Measurements from ENCODE around the gene EPHA8. TPM values are rescaled to one million over a fixed set of nuclear protein-coding genes. Genes with fewer than 3 reads are reported as not detected.

EPHA8 gene
- total RNA-seq, 1 donor from 2014 or later = 0.23 TPM

DNA sequence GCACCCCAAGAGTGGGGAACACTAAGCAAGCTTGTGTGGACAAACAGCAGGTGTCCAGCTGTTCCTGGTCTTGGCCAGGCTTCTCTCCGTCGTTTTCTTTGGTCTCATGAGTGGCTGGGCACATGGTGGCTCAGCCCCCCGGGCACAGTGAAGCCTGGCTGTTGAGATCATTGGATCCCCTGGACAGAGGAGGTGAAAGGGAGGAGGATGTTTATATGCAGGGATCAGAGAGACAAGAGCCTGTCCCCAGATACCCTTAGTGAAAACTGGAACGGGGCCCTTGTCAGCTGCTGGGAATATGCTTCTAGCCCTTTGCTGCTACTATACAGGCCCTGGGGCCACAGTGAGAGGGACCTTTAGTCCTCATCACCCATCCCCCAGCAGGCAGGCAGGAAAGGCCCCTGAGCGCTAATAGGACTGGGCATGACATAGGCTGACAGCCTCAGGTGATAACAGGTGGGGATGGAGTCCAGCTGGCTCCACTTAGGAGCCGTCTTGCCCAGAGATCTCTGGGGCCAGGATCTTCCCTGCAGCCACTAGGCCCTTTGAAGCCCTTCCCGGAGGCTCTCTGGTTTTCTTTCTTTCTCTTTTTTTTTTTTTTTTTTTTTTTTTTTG, 16.4 kb downstream of the EPHA8 start:
- Histone ChIP-seq H2AFZ (ENCODE audit: low read depth, low read length) (no peak overlapping the region), H3K9me3 (ENCODE audit: insufficient read depth, low read depth, low read length) (peaks cover 18% of the 10 kb centered on the region)

DNA sequence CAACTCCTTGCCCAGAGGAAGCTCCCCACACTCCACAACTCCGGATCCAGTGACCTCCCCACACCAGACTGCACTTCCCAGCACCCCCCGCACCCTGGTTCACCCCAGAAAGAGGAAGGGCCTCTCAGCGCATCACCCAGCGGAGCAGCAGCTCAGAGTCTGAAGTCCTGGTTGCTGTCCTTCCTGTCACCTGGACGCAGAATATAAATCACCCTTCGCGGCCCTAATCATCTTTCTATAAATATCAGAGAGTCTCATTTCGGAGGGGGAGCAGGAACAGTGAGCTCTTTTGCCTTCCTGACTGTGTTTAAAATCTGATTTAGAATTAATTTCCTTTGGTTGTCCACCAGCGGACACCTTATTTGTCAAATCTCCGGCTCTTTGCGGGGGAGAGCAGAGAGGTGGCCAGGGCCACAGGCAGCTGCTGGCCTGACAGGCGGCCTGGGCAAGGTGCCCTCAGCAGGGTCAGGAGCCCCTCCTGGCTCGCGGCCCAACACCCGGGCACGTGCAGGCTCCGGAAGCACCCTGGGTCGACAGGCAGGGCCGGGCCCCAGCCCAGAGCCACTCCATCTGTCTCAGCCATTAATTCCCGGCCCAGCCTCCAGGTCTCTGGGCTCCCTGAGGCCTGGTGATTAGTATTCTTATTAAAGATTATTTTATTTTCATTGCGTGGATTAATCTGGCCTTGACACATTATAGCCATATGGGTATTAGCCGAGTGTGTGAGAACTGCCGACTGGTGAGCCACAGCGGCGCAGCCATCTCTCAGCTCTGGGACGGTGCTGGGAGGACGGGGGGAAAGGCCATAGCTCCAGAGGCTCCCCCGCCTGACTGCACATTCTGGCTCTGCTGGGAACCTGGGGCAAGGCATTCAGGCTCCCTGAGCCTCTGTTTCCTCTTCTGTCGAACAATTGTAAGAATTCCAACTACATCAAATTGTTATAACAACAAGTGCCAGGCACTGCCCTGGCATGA, 19.7 kb downstream of the EPHA8 start:
- Histone ChIP-seq H3K27me3 (ENCODE audit: insufficient read depth, low read length) (peaks cover 21% of the 10 kb centered on the region), H2AFZ (ENCODE audit: low read depth, low read length) (no peak overlapping the region), H3K36me3 (ENCODE audit: insufficient read depth, low read length) (no peaks in the 10 kb centered on the region), H3K4me2 (ENCODE audit: low read length) (no peak overlapping the region), H3K9me3 (ENCODE audit: insufficient read depth, low read depth, low read length) (peaks cover 13% of the 10 kb centered on the region), H3K4me3 (ENCODE audit: insufficient read depth, low read depth, low read length) (no peak overlapping the region), H3K27ac (ENCODE audit: low read depth, low read length) (no peak overlapping the region), H3K9ac (ENCODE audit: low read length) (no peak overlapping the region), H4K20me1 (ENCODE audit: insufficient read depth, low read length) (no peaks in the 10 kb centered on the region), H3K79me2 (ENCODE audit: insufficient read depth, low read length) (no peaks in the 10 kb centered on the region), H3K4me1 (ENCODE audit: insufficient read depth, low read length) (no peaks in the 10 kb centered on the region)
- FAIRE-seq (no peak), DNase-seq (ENCODE audit: low read depth) (no peak)
- TF ChIP-seq EZH2 (IDR thresholded peaks at IDR 0.05; ENCODE audit: insufficient read depth, low read length) (no peak), CTCF (IDR thresholded peaks at IDR 0.05; ENCODE audit: insufficient read depth, low read depth, low read length) (no peak)
- Mint-ChIP-seq H3K4me3 (ENCODE audit: unreplicated experiment) (no peak overlapping the region), H3K27ac (ENCODE audit: unreplicated experiment) (no peak overlapping the region), H3K4me1 (ENCODE audit: low read depth, unreplicated experiment) (no peaks in the 10 kb centered on the region), H3K36me3 (ENCODE audit: low read depth, unreplicated experiment) (no peaks in the 10 kb centered on the region), H3K27me3 (ENCODE audit: low read depth, unreplicated experiment) (peaks cover 51% of the 10 kb centered on the region), H3K9me3 (ENCODE audit: unreplicated experiment) (no peaks in the 10 kb centered on the region)

More for the DNA sequence above, 16.4 kb downstream of the EPHA8 start:
- DNase-seq (ENCODE audit: low read depth) (no peak), FAIRE-seq (no peak)
- Histone ChIP-seq H3K4me2 (ENCODE audit: low read length) (no peak overlapping the region), H3K27me3 (ENCODE audit: insufficient read depth, low read length) (peaks cover 22% of the 10 kb centered on the region), H3K4me1 (ENCODE audit: insufficient read depth, low read length) (no peaks in the 10 kb centered on the region), H4K20me1 (ENCODE audit: insufficient read depth, low read length) (no peaks in the 10 kb centered on the region), H3K4me3 (ENCODE audit: insufficient read depth, low read depth, low read length) (no peak overlapping the region), H3K27ac (ENCODE audit: low read depth, low read length) (no peak overlapping the region), H3K79me2 (ENCODE audit: insufficient read depth, low read length) (no peaks in the 10 kb centered on the region), H3K9ac (ENCODE audit: low read length) (no peak overlapping the region), H3K36me3 (ENCODE audit: insufficient read depth, low read length) (no peaks in the 10 kb centered on the region)
- Mint-ChIP-seq H3K36me3 (ENCODE audit: low read depth, unreplicated experiment) (no peaks in the 10 kb centered on the region), H3K4me1 (ENCODE audit: low read depth, unreplicated experiment) (no peaks in the 10 kb centered on the region), H3K9me3 (ENCODE audit: unreplicated experiment) (no peaks in the 10 kb centered on the region), H3K27me3 (ENCODE audit: low read depth, unreplicated experiment) (peaks cover 52% of the 10 kb centered on the region), H3K4me3 (ENCODE audit: unreplicated experiment) (no peak overlapping the region), H3K27ac (ENCODE audit: unreplicated experiment) (no peak overlapping the region)
- TF ChIP-seq CTCF (IDR thresholded peaks at IDR 0.05; ENCODE audit: insufficient read depth, low read depth, low read length) (no peak), EZH2 (IDR thresholded peaks at IDR 0.05; ENCODE audit: insufficient read depth, low read length) (no peak)

All from astrocyte (in vitro differentiated cells and primary cell).